Measurements from ENCODE around the gene TRAPPC2. TPM values are rescaled to one million over a fixed set of nuclear protein-coding genes. Genes with fewer than 3 reads are reported as not detected.

Gene TRAPPC2
- polyA plus RNA-seq, 1 of the 3 experiments (the other 2 are of a cell fraction) = 10.4 TPM

DNA sequence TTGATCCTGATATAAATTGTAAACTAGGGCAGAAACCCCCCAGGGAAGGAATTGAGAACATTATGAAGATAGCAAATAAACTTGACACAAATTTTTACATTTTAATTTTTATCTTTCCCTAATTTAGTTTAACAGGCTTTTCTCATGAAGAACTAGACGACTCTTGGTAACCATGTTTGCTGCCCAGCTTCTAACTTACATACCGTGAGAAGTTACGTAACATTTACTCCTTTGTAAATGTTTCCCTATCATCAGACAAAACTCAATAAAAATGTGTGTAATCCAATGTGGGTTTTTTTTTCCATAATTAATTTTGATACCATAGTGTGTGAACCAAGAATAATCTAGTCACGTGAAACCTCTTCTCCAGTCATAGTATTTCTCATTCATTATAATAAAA, 34.5 kb upstream of the TRAPPC2 start (continued):
- TF ChIP-seq, protein P1, sequence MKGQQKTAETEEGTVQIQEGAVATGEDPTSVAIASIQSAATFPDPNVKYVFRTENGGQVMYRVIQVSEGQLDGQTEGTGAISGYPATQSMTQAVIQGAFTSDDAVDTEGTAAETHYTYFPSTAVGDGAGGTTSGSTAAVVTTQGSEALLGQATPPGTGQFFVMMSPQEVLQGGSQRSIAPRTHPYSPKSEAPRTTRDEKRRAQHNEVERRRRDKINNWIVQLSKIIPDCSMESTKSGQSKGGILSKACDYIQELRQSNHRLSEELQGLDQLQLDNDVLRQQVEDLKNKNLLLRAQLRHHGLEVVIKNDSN (IDR thresholded peaks at IDR 0.05; ENCODE audit: borderline replicate concordance, low read depth) = no peak
- TF ChIP-seq RAD21 (IDR thresholded peaks at IDR 0.05; ENCODE audit: low read length) = no peak
- no peak for TF ChIP-seq EP300 (IDR thresholded peaks at IDR 0.05; ENCODE audit: borderline replicate concordance in 1 of 2, low read depth in 1 of 2, low read length in 1 of 2)

DNA sequence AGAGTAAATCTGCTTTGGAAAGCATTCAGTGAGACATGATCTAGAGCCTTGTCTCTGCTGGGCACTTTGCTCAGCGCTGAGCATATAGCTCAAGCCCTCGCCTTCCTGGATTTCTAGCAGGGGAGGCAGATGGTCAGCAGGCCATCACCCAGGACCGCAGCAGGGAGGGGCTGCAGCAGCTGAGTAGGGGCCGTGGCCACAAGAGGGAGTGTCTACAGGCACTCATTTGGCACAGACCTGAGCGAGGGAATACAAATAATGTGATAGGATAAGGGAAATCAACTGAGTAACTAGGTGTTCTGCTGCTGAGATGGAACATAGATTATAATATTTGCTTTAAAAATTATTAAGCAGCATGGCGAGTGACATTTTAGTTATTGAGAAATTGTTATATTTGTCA, 30.3 kb upstream of the TRAPPC2 start:
- Histone ChIP-seq H3K4me1 (ENCODE audit: control insufficient read depth in 1 of 2, insufficient read depth in 2 of 2, low read depth in 1 of 2, low read length in 1 of 2) (peaks cover 0 to 2% of the 10 kb centered on the region in 2 experiments; a peak in 1 of 4 replicates), H3K9me3 (no peaks in the 10 kb centered on the region), H3K27me3 (ENCODE audit: insufficient read depth) (no peaks in the 10 kb centered on the region), H3K9ac (no peak overlapping the region), H4K20me1 (ENCODE audit: insufficient read depth) (no peaks in the 10 kb centered on the region), H3K36me3 (replicated peaks in 1 of 2; ENCODE audit: control insufficient read depth in 1 of 2, insufficient read depth in 2 of 2, low read length in 1 of 2) (peaks cover 66 to 88% of the 10 kb centered on the region in 2 experiments), H3K27ac (ENCODE audit: low read depth in 2 of 2, low read length in 1 of 2) (no peak overlapping the region), H3K9me2 (no peaks in the 10 kb centered on the region), H3K4me3 (ENCODE audit: low read depth in 2 of 2, low read length in 1 of 2) (no peak overlapping the region; a peak in 1 of 4 replicates), H2AFZ (ENCODE audit: low read depth) (no peak overlapping the region), H3F3A (replicated peaks; ENCODE audit: insufficient read depth) (no peaks in the 10 kb centered on the region), H3K4me2 (no peak overlapping the region), H3K79me2 (ENCODE audit: insufficient read depth) (no peaks in the 10 kb centered on the region; the same call in 1 of the 2 replicates)
- no peak for TF ChIP-seq RCOR1 (IDR thresholded peaks at IDR 0.05; ENCODE audit: low read length)
- TF ChIP-seq RAD21 (IDR thresholded peaks at IDR 0.05; ENCODE audit: low read length) = peak; percentile 56
- TF ChIP-seq, protein P2, sequence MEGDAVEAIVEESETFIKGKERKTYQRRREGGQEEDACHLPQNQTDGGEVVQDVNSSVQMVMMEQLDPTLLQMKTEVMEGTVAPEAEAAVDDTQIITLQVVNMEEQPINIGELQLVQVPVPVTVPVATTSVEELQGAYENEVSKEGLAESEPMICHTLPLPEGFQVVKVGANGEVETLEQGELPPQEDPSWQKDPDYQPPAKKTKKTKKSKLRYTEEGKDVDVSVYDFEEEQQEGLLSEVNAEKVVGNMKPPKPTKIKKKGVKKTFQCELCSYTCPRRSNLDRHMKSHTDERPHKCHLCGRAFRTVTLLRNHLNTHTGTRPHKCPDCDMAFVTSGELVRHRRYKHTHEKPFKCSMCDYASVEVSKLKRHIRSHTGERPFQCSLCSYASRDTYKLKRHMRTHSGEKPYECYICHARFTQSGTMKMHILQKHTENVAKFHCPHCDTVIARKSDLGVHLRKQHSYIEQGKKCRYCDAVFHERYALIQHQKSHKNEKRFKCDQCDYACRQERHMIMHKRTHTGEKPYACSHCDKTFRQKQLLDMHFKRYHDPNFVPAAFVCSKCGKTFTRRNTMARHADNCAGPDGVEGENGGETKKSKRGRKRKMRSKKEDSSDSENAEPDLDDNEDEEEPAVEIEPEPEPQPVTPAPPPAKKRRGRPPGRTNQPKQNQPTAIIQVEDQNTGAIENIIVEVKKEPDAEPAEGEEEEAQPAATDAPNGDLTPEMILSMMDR (IDR thresholded peaks at IDR 0.05) = peak; percentile 37
- peak; percentile 51; the same call in 1 of the 2 replicates for TF ChIP-seq SMC3 (IDR thresholded peaks at IDR 0.05; ENCODE audit: low read depth, low read length)
- CTCF ChIA-PET = interaction anchor here (0.7 to 4.2 kb wide), 10 partner anchors 11 to 267 kb away, joined by 3 to 20 read pairs (median 4); partner anchors contain the start of genes GEMIN8, OFD1 and TRAPPC2
- POLR2A ChIA-PET = interaction anchor here (0.5 kb wide), 1 partner anchor 287 kb away, joined by 3 read pairs; no protein-coding TSS in a partner anchor
- 71% methylated on average over 6 of the region's 6 CpGs for WGBS (ENCODE audit: low lambda C conversion rate)
- DNase-seq = peak; percentile 72

DNA sequence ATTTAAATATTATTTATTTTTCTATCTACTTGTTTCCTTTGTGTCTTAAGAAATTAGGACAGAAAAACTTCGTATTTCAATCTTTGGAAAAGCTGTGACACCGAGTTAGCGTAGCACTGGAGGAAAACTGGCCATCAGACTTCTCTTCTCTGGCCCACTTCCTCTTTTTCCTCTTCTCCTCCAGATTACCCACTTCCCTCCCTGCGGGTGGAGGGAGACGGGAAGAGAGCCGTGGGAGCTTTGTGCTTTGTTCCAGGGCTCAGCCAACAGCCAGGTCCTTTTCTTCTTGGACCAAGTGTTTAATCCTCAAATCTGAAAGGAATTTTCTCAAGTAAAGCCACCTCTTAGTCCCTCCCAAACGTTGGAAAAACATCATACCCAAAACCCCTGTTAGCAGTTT, 29.9 kb upstream of the TRAPPC2 start:
- H3K27me3 ChIP-seq (ENCODE audit: insufficient read depth) = no peaks in the 10 kb centered on the region
- 85% methylated on average over 7 of the region's 7 CpGs for WGBS (ENCODE audit: low lambda C conversion rate)
- H3K9me2 ChIP-seq = no peaks in the 10 kb centered on the region
- no peak overlapping the region for H2AFZ ChIP-seq (ENCODE audit: low read depth)
- no peaks in the 10 kb centered on the region for H3K9me3 ChIP-seq
- H3K36me3 ChIP-seq (replicated peaks in 1 of 2; ENCODE audit: control insufficient read depth in 1 of 2, insufficient read depth in 2 of 2, low read length in 1 of 2) = peaks cover 66 to 88% of the 10 kb centered on the region in 2 experiments
- CTCF ChIA-PET = interaction anchor here (0.7 to 4.2 kb wide), 8 partner anchors 11 to 267 kb away, joined by 3 to 20 read pairs (median 4); partner anchors contain the start of genes GEMIN8, OFD1 and TRAPPC2
- H3K4me3 ChIP-seq (ENCODE audit: low read depth in 2 of 2, low read length in 1 of 2) = no peak overlapping the region
- POLR2A ChIA-PET = no interaction called here
- no peak overlapping the region for H3K9ac ChIP-seq
- H3F3A ChIP-seq (replicated peaks; ENCODE audit: insufficient read depth) = no peaks in the 10 kb centered on the region
- TF ChIP-seq FOXM1 (IDR thresholded peaks at IDR 0.05; ENCODE audit: low read depth) (no peak), NFIC (IDR thresholded peaks at IDR 0.05; ENCODE audit: borderline replicate concordance) (no peak), GATA2 (CRISPR knock-in tag; IDR thresholded peaks at IDR 0.05) (no peak), SIN3A (IDR thresholded peaks at IDR 0.05; ENCODE audit: borderline replicate concordance, low read depth, low read length) (no peak)
- TF ChIP-seq, protein P3, sequence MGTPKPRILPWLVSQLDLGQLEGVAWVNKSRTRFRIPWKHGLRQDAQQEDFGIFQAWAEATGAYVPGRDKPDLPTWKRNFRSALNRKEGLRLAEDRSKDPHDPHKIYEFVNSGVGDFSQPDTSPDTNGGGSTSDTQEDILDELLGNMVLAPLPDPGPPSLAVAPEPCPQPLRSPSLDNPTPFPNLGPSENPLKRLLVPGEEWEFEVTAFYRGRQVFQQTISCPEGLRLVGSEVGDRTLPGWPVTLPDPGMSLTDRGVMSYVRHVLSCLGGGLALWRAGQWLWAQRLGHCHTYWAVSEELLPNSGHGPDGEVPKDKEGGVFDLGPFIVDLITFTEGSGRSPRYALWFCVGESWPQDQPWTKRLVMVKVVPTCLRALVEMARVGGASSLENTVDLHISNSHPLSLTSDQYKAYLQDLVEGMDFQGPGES (IDR thresholded peaks at IDR 0.05; ENCODE audit: low read depth, low read length) = no peak
- H3K27ac ChIP-seq (ENCODE audit: low read depth in 2 of 2, low read length in 1 of 2) = no peak overlapping the region
- H3K79me2 ChIP-seq (ENCODE audit: insufficient read depth) = no peaks in the 10 kb centered on the region; the same call in 1 of the 2 replicates
- no peak overlapping the region for H3K4me2 ChIP-seq
- H3K4me1 ChIP-seq (ENCODE audit: control insufficient read depth in 1 of 2, insufficient read depth in 2 of 2, low read depth in 1 of 2, low read length in 1 of 2) = peaks cover 0 to 2% of the 10 kb centered on the region in 2 experiments; a peak in 1 of 4 replicates
- H4K20me1 ChIP-seq (ENCODE audit: insufficient read depth) = no peaks in the 10 kb centered on the region
- no peak for DNase-seq
